HCT116 (cell line): ENCODE measurements around the gene TARM1. TPM values are rescaled to one million over a fixed set of nuclear protein-coding genes. Genes with fewer than 3 reads are reported as not detected.

Experiments used
- ATAC-seq: fragments of 200-7000 bp; cut with Tn5 transposase; 2 replicates; pipeline ENCODE4 v1.9.1; 2020; ENCODE audit warnings: mild to moderate bottlenecking, moderate library complexity
- BruUV-seq: library from RNA; stranded (reverse); fragments of 400-500 nt; replicated peaks from 2 replicates; lab custom pipeline; 2021; lab: Mats Ljungman, UMichigan
- CTCF ChIA-PET: fragments of 300-600 bp; sonication (Branson Sonifier 250); formaldehyde crosslinking; loops from one replicate; lab custom pipeline; 2021; ENCODE audit warnings: antibody characterized with exemption; lab: Charles Lee
- POLR2A ChIA-PET: fragments of 300-600, 350-600 bp; sonication (Branson Sonifier 250); formaldehyde crosslinking; loops from one replicate; lab custom pipeline; 2021; ENCODE audit warnings: antibody characterized with exemption; lab: Charles Lee
- RAD21 ChIA-PET, 2 experiments: fragments of 300-600 bp; sonication (Branson Sonifier 250); formaldehyde crosslinking; loops; one replicate each; lab custom pipeline; 2023; ENCODE audit warnings: low total read pairs in 2 of 2; ENCODE audit not compliant: uncharacterized antibody in 2 of 2, unreplicated experiment in 2 of 2, low non-redundant PET in 1 of 2; lab: Charles Lee
- DNase-seq: peaks from one replicate; pipeline ENCODE4 v3.0.0-alpha.2; 2010; ENCODE audit warnings: low read depth, low spot score
- H2AFZ ChIP-seq: fragments of 200-600 bp; shearing (Covaris generic), sonication (generic); 2 replicates; pipeline ENCODE4 v1.6.1; 2017; ENCODE audit warnings: low read depth, mixed run types, mixed read lengths, antibody characterized with exemption, low read length; ENCODE audit not compliant: poor library complexity, severe bottlenecking
- H3K27ac ChIP-seq: 2 replicates; pipeline ENCODE4 v1.5.1; 2012; ENCODE audit warnings: low read depth, low read length
- H3K27me3 ChIP-seq: fragments of 200-600 bp; sonication (generic); 2 replicates; pipeline ENCODE4 v1.6.1; 2016; ENCODE audit warnings: mixed run types, low read length, mixed read lengths; ENCODE audit not compliant: insufficient read depth
- H3K36me3 ChIP-seq, 2 experiments: fragments of 200-500 bp in 1 of 2; fragments of 200-600 bp in 1 of 2; sonication (Bioruptor generic) in 1 of 2; sonication (generic) in 1 of 2; 2 replicates each; pipeline versions ENCODE4 v1.5.1 to v1.6.1; 2014 to 2016; ENCODE audit warnings: low read length in 2 of 2, inconsistent platforms in 1 of 2, mixed read lengths in 1 of 2, mixed run types in 1 of 2; ENCODE audit not compliant: insufficient read depth in 2 of 2, control insufficient read depth in 1 of 2
- H3K4me1 ChIP-seq, 2 experiments: fragments of 200-600 bp in 1 of 2; sonication (generic) in 1 of 2; 2 replicates each; pipeline versions ENCODE4 v1.5.1 to v1.6.1; 2012 to 2017; ENCODE audit warnings: low read length in 2 of 2, inconsistent platforms in 1 of 2, mild to moderate bottlenecking in 1 of 2, mixed read lengths in 1 of 2, mixed run types in 1 of 2, moderate library complexity in 1 of 2; ENCODE audit not compliant: insufficient read depth in 2 of 2, control insufficient read depth in 1 of 2
- H3K4me2 ChIP-seq: fragments of 200-600 bp; sonication (generic); 2 replicates; pipeline ENCODE4 v1.6.1; 2017; ENCODE audit warnings: mixed run types, low read length, mixed read lengths
- H3K4me3 ChIP-seq, 2 experiments: fragments of 200-600 bp in 1 of 2; sonication (generic) in 1 of 2; replicated peaks in 1 of 2; 2 replicates each; pipeline ENCODE4 v1.5.1; 2011 to 2016; ENCODE audit warnings: low read length in 2 of 2, control low read depth in 1 of 2, low read depth in 1 of 2, mild to moderate bottlenecking in 1 of 2, mixed read lengths in 1 of 2, mixed run types in 1 of 2
- H3K79me2 ChIP-seq: fragments of 200-600 bp; sonication (generic); 2 replicates; pipeline ENCODE4 v1.6.1; 2017; ENCODE audit warnings: mild to moderate bottlenecking, mixed run types, low read length, moderate library complexity, mixed read lengths; ENCODE audit not compliant: insufficient read depth
- H3K9ac ChIP-seq: fragments of 200-600 bp; sonication (generic); 2 replicates; pipeline ENCODE4 v1.6.1; 2016; ENCODE audit warnings: low read length, mixed read lengths
- H3K9me2 ChIP-seq: fragments of 200-600 bp; sonication (generic), shearing (Covaris generic); 2 replicates; pipeline ENCODE4 v1.6.1; 2017; ENCODE audit warnings: mixed run types, mild to moderate bottlenecking, moderate library complexity; ENCODE audit not compliant: insufficient read depth
- H3K9me3 ChIP-seq, 2 experiments: fragments of 200-500 bp in 1 of 2; fragments of 200-600 bp in 1 of 2; sonication (Bioruptor generic) in 1 of 2; sonication (generic) in 1 of 2; 2 replicates each; pipeline ENCODE4 v1.6.1; 2014 to 2017; ENCODE audit warnings: low read length in 2 of 2, mixed read lengths in 2 of 2, inconsistent platforms in 1 of 2, low read depth in 1 of 2, mild to moderate bottlenecking in 1 of 2, mixed run types in 1 of 2, moderate library complexity in 1 of 2; ENCODE audit not compliant: control insufficient read depth in 1 of 2, insufficient read depth in 1 of 2
- H4K20me1 ChIP-seq: fragments of 200-600 bp; sonication (generic), shearing (Covaris generic); 2 replicates; pipeline ENCODE4 v1.6.1; 2017; ENCODE audit warnings: mixed run types, mild to moderate bottlenecking, moderate library complexity; ENCODE audit not compliant: insufficient read depth
- CBX3 ChIP-seq: IDR thresholded peaks from 2 replicates; pipeline ENCODE4 v1.6.1; 2012; ENCODE audit warnings: low read depth
- EGR1 ChIP-seq: IDR thresholded peaks from 2 replicates; pipeline ENCODE4 v1.6.1; 2012; ENCODE audit warnings: low read depth
- ELF1 ChIP-seq: IDR thresholded peaks from 2 replicates; pipeline ENCODE4 v1.6.1; 2012; ENCODE audit warnings: low read depth, borderline replicate concordance
- EZH2 ChIP-seq: fragments of 200-600 bp; sonication (generic); IDR thresholded peaks from 2 replicates; pipeline ENCODE4 v1.6.1; 2017; ENCODE audit warnings: antibody characterized with exemption, mixed run types
- JUND ChIP-seq: IDR thresholded peaks from 2 replicates; pipeline ENCODE4 v1.6.1; 2012
- POLR2A ChIP-seq: IDR thresholded peaks from 2 replicates; pipeline ENCODE4 v1.7.0; 2011; ENCODE audit warnings: borderline replicate concordance; ENCODE audit not compliant: insufficient read depth, insufficient read length; ENCODE audit errors: extremely low read depth
- REST ChIP-seq: IDR thresholded peaks from 2 replicates; pipeline ENCODE4 v1.6.1; 2012; ENCODE audit warnings: low read depth
- SP1 ChIP-seq: IDR thresholded peaks from 2 replicates; pipeline ENCODE4 v1.6.1; 2012; ENCODE audit warnings: low read depth
- SRF ChIP-seq: IDR thresholded peaks from 2 replicates; pipeline ENCODE4 v1.6.1; 2012; ENCODE audit warnings: low read depth
- TCF7L2 ChIP-seq: IDR thresholded peaks from 2 replicates; pipeline ENCODE4 v1.7.0; 2011; ENCODE audit warnings: borderline replicate concordance, inconsistent platforms; ENCODE audit not compliant: insufficient read depth, insufficient read length; ENCODE audit errors: extremely low read depth
- ZFX ChIP-seq: fragments of 450-650 bp; IDR thresholded peaks from 2 replicates; pipeline ENCODE4 v1.6.1; 2017
- intact Hi-C: fragments of 100-400 bp; cut with micrococcal nuclease; formaldehyde crosslinking; loops from 2 replicates; pipeline ENCODE4 v1.10.0; 2022
- total RNA-seq: library from RNA; stranded (reverse); gene quantifications from one replicate; pipeline ENCODE4 v1.2.1, GENCODE V29; 2021; ENCODE audit not compliant: unreplicated experiment
- TF ChIP-seq, protein P1 (sequence below): IDR thresholded peaks from 2 replicates; pipeline ENCODE4 v1.6.1; 2011; ENCODE audit warnings: mild to moderate bottlenecking, low read length, moderate library complexity; ENCODE audit not compliant: insufficient replicate concordance; ENCODE audit errors: extremely low read depth
- TF ChIP-seq, protein P2 (sequence below): IDR thresholded peaks from 2 replicates; pipeline ENCODE4 v1.6.1; 2012

TARM1 gene
- total RNA-seq, 1 experiment from 2014 or later = not detected

DNA sequence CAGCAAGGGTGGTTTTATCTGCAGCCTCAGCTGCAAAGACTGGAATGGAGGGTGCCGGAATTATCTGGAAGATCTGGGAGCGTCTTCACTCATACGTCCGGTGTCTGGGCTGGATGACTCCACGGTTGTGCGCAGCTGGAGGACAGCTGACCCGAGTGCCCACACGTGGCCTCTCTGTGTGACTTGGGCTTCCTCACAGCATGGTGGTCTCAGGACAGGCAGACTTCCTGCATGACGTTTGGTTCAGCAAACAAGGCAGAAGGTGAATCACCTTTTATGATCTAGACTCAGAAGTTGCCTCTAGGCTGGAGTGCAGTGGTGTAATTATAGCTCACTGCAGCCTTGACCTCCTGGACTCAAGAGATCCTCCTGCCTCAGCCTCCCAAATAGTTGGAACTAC is 56.5 kb downstream of the TARM1 start:
- RAD21 ChIA-PET = interaction anchor here in 1 of 2 experiments (1.5 kb wide), 1 partner anchor 44 kb away, joined by 4 read pairs; no protein-coding TSS in a partner anchor
- H2AFZ ChIP-seq = no peak overlapping the region
- peaks cover 10 to 22% of the 10 kb centered on the region in 2 experiments for H3K4me1 ChIP-seq
- no peaks in the 10 kb centered on the region for H4K20me1 ChIP-seq
- no peak overlapping the region for H3K4me2 ChIP-seq
- DNase-seq = no peak
- CTCF ChIA-PET = interaction anchor here (0.7 to 4.9 kb wide), 12 partner anchors 43 to 243 kb away, joined by 3 to 60 read pairs (median 6); partner anchors contain the start of genes CNOT3 and MYADM
- intact Hi-C loops = loop anchor here (1.0 to 5.0 kb wide), 4 partner anchors 117 to 231 kb away; partner anchors contain the start of gene CACNG7
- H3K79me2 ChIP-seq = no peaks in the 10 kb centered on the region
- no peak overlapping the region for H3K9ac ChIP-seq
- POLR2A ChIA-PET = interaction anchor here (1.2 to 1.3 kb wide), 2 partner anchors 157 to 182 kb away, joined by 3 read pairs; partner anchors contain the start of gene MYADM
- no TSS peak for BruUV-seq
- H3K36me3 ChIP-seq = no peaks in the 10 kb centered on the region
- H3K4me3 ChIP-seq = no peak overlapping the region
- no peaks in the 10 kb centered on the region for H3K9me3 ChIP-seq
- no peak for TF ChIP-seq REST
- TF ChIP-seq SRF = no peak
- TF ChIP-seq EZH2 = no peak
- TF ChIP-seq CBX3 = no peak
- no peak for TF ChIP-seq ZFX
- no peak for TF ChIP-seq SP1
- no peak for TF ChIP-seq JUND
- TF ChIP-seq POLR2A = no peak
- TF ChIP-seq TCF7L2 = no peak
- TF ChIP-seq, protein P1, sequence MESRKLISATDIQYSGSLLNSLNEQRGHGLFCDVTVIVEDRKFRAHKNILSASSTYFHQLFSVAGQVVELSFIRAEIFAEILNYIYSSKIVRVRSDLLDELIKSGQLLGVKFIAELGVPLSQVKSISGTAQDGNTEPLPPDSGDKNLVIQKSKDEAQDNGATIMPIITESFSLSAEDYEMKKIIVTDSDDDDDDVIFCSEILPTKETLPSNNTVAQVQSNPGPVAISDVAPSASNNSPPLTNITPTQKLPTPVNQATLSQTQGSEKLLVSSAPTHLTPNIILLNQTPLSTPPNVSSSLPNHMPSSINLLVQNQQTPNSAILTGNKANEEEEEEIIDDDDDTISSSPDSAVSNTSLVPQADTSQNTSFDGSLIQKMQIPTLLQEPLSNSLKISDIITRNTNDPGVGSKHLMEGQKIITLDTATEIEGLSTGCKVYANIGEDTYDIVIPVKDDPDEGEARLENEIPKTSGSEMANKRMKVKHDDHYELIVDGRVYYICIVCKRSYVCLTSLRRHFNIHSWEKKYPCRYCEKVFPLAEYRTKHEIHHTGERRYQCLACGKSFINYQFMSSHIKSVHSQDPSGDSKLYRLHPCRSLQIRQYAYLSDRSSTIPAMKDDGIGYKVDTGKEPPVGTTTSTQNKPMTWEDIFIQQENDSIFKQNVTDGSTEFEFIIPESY = no peak
- TF ChIP-seq, protein P2, sequence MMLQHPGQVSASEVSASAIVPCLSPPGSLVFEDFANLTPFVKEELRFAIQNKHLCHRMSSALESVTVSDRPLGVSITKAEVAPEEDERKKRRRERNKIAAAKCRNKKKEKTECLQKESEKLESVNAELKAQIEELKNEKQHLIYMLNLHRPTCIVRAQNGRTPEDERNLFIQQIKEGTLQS = no peak
- no peak for TF ChIP-seq EGR1
- TF ChIP-seq ELF1 = no peak
- H3K9me2 ChIP-seq = no peaks in the 10 kb centered on the region
- ATAC-seq = no peak
- no peak overlapping the region for H3K27ac ChIP-seq
- H3K27me3 ChIP-seq = no peaks in the 10 kb centered on the region
